GM12878 (cell line): Measurements from ENCODE around the gene ACOX1. TPM values are rescaled to one million over a fixed set of nuclear protein-coding genes. Genes with fewer than 3 reads are reported as not detected.

ENCODE experiments used
- ATAC-seq: fragments of 200-7000 bp; cut with Tn5 transposase; 3 replicates; pipeline ENCODE4 v1.9.1; 2020; ENCODE audit warnings: mild to moderate bottlenecking, moderate library complexity
- BruUV-seq: library from RNA; stranded (reverse); fragments of 400-500 nt; replicated peaks from 2 replicates; lab custom pipeline; 2021; lab: Mats Ljungman, UMichigan
- CTCF ChIA-PET: fragments of 300-600 bp; sonication (Branson Sonifier 250); formaldehyde crosslinking; extraction: SDS; loops from one replicate; lab custom pipeline; 2021; ENCODE audit warnings: inconsistent platforms; lab: Yijun Ruan, JAX
- POLR2A ChIA-PET: fragments of 350-600 bp; formaldehyde crosslinking; extraction: SDS; loops from one replicate; lab custom pipeline; 2021; ENCODE audit warnings: inconsistent platforms; lab: Charles Lee
- RAD21 ChIA-PET: fragments of 300-600 bp; sonication (Branson Sonifier 250); formaldehyde crosslinking; loops from one replicate; lab custom pipeline; 2023; ENCODE audit warnings: antibody characterized with exemption; ENCODE audit not compliant: unreplicated experiment; lab: Charles Lee
- SMC1A ChIA-PET: fragments of 300-600 bp; sonication (Branson Sonifier 250); formaldehyde crosslinking; loops from one replicate; lab custom pipeline; 2023; ENCODE audit not compliant: unreplicated experiment, uncharacterized antibody; lab: Charles Lee
- DNase-seq: peaks from one replicate; pipeline ENCODE4 v3.0.0-alpha.2; 2011; ENCODE audit warnings: low read depth, low spot score
- FAIRE-seq: peaks from 3 replicates; lab custom pipeline; 2011; peaks lifted over from hg19 to GRCh38; lab: Jason Lieb, UNC
- H2AFZ ChIP-seq: 2 replicates; pipeline ENCODE4 v1.6.0; 2011; ENCODE audit warnings: low read depth, low read length, control low read depth; ENCODE audit not compliant: control insufficient read depth
- H3K27ac ChIP-seq: 2 replicates; pipeline ENCODE4 v1.5.1; 2011; ENCODE audit warnings: control low read depth; ENCODE audit not compliant: control insufficient read depth, insufficient read depth
- H3K27me3 ChIP-seq, 2 experiments: replicated peaks in 1 of 2; 2 replicates each; pipeline versions ENCODE4 v1.6.0 to v1.6.1; 2011; ENCODE audit warnings: low read length in 1 of 2; ENCODE audit not compliant: control insufficient read depth in 2 of 2, insufficient read depth in 2 of 2
- H3K36me3 ChIP-seq, 2 experiments: 2 replicates each; pipeline ENCODE4 v1.5.1; 2011; ENCODE audit warnings: low read length in 1 of 2; ENCODE audit not compliant: control insufficient read depth in 2 of 2, insufficient read depth in 2 of 2
- H3K4me1 ChIP-seq: 2 replicates; pipeline ENCODE4 v1.6.1; 2011; ENCODE audit warnings: mild to moderate bottlenecking, low read length, moderate library complexity, mixed read lengths; ENCODE audit not compliant: control insufficient read depth, insufficient read depth
- H3K4me2 ChIP-seq: 2 replicates; pipeline ENCODE4 v1.6.0; 2011; ENCODE audit warnings: control low read depth; ENCODE audit not compliant: control insufficient read depth, insufficient read depth
- H3K4me3 ChIP-seq: fragments of 200-600 bp; sonication (generic); 2 replicates; pipeline ENCODE4 v1.5.1; 2016
- H3K79me2 ChIP-seq: 2 replicates; pipeline ENCODE4 v1.6.0; 2011; ENCODE audit warnings: low read length; ENCODE audit not compliant: control insufficient read depth, insufficient read depth
- H3K9ac ChIP-seq: 2 replicates; pipeline ENCODE4 v1.8.0; 2011; ENCODE audit warnings: low read length, control low read depth, mixed read lengths; ENCODE audit not compliant: control insufficient read depth, insufficient read depth
- H3K9me3 ChIP-seq: replicated peaks from 3 replicates; pipeline ENCODE4 v1.5.1; 2011; ENCODE audit warnings: mild to moderate bottlenecking, low read length; ENCODE audit not compliant: control insufficient read depth, insufficient read depth
- H4K20me1 ChIP-seq: 2 replicates; pipeline ENCODE4 v1.6.0; 2011; ENCODE audit not compliant: control insufficient read depth, insufficient read depth
- EGR1 ChIP-seq, 2 experiments: IDR thresholded peaks; 1 replicate in 1 of 2; 2 replicates in 1 of 2; pipeline ENCODE4 v1.6.1; 2011 to 2012; ENCODE audit warnings: low read depth in 2 of 2, low read length in 2 of 2, borderline replicate concordance in 1 of 2, mild to moderate bottlenecking in 1 of 2, moderate library complexity in 1 of 2
- FOS ChIP-seq: IDR thresholded peaks from 3 replicates; pipeline ENCODE4 v1.6.1; 2011; ENCODE audit warnings: borderline replicate concordance; ENCODE audit not compliant: insufficient read length; ENCODE audit errors: extremely low read depth
- GATAD2B ChIP-seq: fragments of 450-650 bp; conservative IDR thresholded peaks from 2 replicates; pipeline ENCODE4 v1.6.1; 2017; ENCODE audit warnings: low read depth, mild to moderate bottlenecking, moderate library complexity
- MTA2 ChIP-seq: fragments of 450-650 bp; IDR thresholded peaks from 2 replicates; pipeline ENCODE4 v1.6.1; 2016; ENCODE audit warnings: low read depth, mild to moderate bottlenecking, moderate library complexity
- MXI1 ChIP-seq: fragments of 150-350 bp; IDR thresholded peaks from 2 replicates; pipeline ENCODE4 v1.6.1; 2011; ENCODE audit warnings: low read depth, mild to moderate bottlenecking, inconsistent platforms, low read length, improper control_type of control experiment
- SUZ12 ChIP-seq: fragments of 200-600 bp; sonication (generic); IDR thresholded peaks from one replicate; pipeline ENCODE4 v1.6.1; 2018; ENCODE audit warnings: antibody characterized with exemption, mild to moderate bottlenecking; ENCODE audit not compliant: unreplicated experiment
- ZSCAN29 ChIP-seq: fragments of 450-650 bp; IDR thresholded peaks from 2 replicates; pipeline ENCODE4 v1.6.1; 2017; ENCODE audit warnings: mild to moderate bottlenecking, moderate library complexity
- WGBS: methylation state at CpG from one replicate; pipeline ENCODE4 v1.1.6; 2016; ENCODE audit warnings: low lambda C conversion rate; ENCODE audit not compliant: insufficient replicate concordance, insufficient coverage; ENCODE audit errors: missing lambda C conversion rate; 5-methylcytosine and 5-hydroxymethylcytosine counted together
- in situ Hi-C: fragments of 300-500 bp; cut with MboI; formaldehyde crosslinking; loops from 9 replicates; pipeline ENCODE4 v1.14.3; 2018; ENCODE audit warnings: mixed read lengths
- intact Hi-C: fragments of 100-400 bp; cut with micrococcal nuclease; formaldehyde crosslinking; loops from one replicate; pipeline ENCODE4 v1.14.2; 2022; ENCODE audit not compliant: unreplicated experiment
- polyA plus RNA-seq, 11 experiments: library from polyadenylated mRNA; depleted of rRNA in 4 of 11; unstranded in 6 of 11; stranded (reverse) in 5 of 11; fragments of >200 nt; fragmentation: Nextera tagmentation in 4 of 11; fragmentation: Illumina TruSeq in 1 of 11; extraction: Ambion mirVana in 4 of 11; extraction: Trizol in 1 of 11; gene quantifications; 1 replicate in 1 of 11; 2 replicates in 10 of 11; pipeline versions ENCODE4 v1.2.1 to v1.2.3, GENCODE V29; 2011 to 2016; ENCODE audit warnings: inconsistent platforms in 2 of 11, missing spikeins in 2 of 11, low read depth in 1 of 11
- total RNA-seq, 4 experiments: library from RNA; depleted of rRNA in 3 of 4; stranded (reverse); fragments of >200 nt in 3 of 4; fragmentation: Illumina TruSeq in 1 of 4; extraction: Trizol in 1 of 4; gene quantifications; 2 replicates each; pipeline versions ENCODE4 v1.2.1 to v1.2.3, GENCODE V29; 2013 to 2021
- TF ChIP-seq, protein P1 (sequence below): fragments of 450-650 bp; formaldehyde crosslinking; IDR thresholded peaks from 2 replicates; pipeline ENCODE4 v1.4.0; 2020; ENCODE audit warnings: mild to moderate bottlenecking, moderate library complexity
- TF ChIP-seq, protein P2 (sequence below), 3 experiments: IDR thresholded peaks in 2 of 3; conservative IDR thresholded peaks in 1 of 3; 2 replicates each; pipeline ENCODE4 v1.5.1; 2011; ENCODE audit warnings: low read depth in 3 of 3, low read length in 3 of 3, mild to moderate bottlenecking in 3 of 3, control low read depth in 2 of 3, moderate library complexity in 2 of 3, inconsistent platforms in 1 of 3, mixed read lengths in 1 of 3; ENCODE audit not compliant: control insufficient read depth in 2 of 3, insufficient read depth in 1 of 3; ENCODE audit errors: extremely low read depth in 1 of 3
- TF ChIP-seq, protein P3 (sequence below): IDR thresholded peaks from 2 replicates; pipeline ENCODE4 v1.6.1; 2011; ENCODE audit warnings: low read depth, mild to moderate bottlenecking, low read length, moderate library complexity, borderline replicate concordance; ENCODE audit errors: extremely low read depth

ACOX1 gene
- total and polyA plus RNA-seq, 10 of the 15 experiments (the other 5 are each of a cell fraction or from before 2014, with no cell fraction given): 6.5 to 26.2 (median 21.6) TPM

DNA sequence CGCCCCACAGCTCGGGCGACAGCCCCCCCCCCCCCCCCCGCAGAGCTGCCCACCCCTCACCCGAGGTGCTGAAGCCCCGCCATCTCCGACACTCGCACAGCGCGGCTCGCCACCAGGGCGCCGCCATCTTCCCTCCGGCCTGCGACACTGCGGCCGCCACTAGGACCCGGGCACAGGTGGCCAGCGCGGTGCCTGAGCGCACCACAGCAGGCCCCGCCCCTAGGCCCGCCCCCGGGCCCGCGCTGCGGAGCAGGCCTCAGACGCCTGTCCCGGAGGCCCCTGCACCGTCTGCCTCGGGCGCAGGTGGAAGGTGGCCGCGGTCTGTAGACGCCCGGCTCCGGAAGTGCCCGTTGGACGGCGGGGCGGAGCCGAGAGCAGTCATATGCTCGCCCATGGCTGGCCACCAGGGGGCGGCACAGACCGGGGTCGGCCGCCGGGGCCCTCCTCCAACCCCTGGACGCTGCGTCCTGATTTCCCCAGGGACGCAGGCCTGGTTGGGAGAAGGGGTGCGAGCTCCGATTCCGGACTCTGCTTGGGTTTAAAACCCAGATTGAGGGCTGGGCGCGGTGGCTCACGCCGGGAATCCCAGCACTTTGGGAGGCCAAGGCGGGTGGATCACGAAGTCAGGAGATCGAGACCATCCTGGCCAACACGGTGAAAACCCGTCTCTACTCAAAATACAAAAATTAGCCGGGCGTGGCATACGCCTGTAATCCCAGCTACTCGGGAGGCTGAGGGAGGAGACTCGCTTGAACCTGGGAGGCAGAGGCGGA is 74.0 kb downstream of the ACOX1 start, which contains the start of gene MRPL38 (continued):
- TF ChIP-seq, protein P1, sequence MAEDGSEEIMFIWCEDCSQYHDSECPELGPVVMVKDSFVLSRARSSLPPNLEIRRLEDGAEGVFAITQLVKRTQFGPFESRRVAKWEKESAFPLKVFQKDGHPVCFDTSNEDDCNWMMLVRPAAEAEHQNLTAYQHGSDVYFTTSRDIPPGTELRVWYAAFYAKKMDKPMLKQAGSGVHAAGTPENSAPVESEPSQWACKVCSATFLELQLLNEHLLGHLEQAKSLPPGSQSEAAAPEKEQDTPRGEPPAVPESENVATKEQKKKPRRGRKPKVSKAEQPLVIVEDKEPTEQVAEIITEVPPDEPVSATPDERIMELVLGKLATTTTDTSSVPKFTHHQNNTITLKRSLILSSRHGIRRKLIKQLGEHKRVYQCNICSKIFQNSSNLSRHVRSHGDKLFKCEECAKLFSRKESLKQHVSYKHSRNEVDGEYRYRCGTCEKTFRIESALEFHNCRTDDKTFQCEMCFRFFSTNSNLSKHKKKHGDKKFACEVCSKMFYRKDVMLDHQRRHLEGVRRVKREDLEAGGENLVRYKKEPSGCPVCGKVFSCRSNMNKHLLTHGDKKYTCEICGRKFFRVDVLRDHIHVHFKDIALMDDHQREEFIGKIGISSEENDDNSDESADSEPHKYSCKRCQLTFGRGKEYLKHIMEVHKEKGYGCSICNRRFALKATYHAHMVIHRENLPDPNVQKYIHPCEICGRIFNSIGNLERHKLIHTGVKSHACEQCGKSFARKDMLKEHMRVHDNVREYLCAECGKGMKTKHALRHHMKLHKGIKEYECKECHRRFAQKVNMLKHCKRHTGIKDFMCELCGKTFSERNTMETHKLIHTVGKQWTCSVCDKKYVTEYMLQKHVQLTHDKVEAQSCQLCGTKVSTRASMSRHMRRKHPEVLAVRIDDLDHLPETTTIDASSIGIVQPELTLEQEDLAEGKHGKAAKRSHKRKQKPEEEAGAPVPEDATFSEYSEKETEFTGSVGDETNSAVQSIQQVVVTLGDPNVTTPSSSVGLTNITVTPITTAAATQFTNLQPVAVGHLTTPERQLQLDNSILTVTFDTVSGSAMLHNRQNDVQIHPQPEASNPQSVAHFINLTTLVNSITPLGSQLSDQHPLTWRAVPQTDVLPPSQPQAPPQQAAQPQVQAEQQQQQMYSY (CRISPR knock-in tag): no peak
- peak; percentile 90 for TF ChIP-seq MXI1
- TF ChIP-seq EGR1 (IDR thresholded peaks at IDR 0.05; ENCODE audit: borderline replicate concordance in 1 of 2, low read depth in 2 of 2, low read length in 2 of 2): peak in 1 of 2 experiments; percentile 71; a peak in 2 of 3 replicates
- 0 out of 2 replicates have a peak, but pooled peaks have one; percentile 46 for TF ChIP-seq ZSCAN29

DNA sequence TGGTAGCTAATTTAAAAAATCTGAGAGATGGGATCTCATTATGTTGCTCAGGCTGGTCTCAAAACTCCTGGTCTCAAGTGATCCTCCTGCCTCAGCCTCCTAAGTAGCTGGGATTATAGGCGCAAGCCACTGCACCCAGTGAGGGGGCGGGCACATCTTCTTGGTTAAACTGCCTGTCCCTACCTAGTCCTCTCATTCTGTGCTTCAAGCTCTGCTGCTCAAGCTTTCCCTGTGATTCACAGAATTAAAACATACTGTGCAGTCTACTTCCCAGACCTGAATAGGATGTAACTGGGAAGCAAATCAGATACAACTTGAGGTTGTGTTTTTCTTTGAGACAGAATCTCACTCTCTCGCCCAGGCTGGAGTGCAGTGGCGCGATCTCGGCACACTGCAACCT is 76.6 kb downstream of the ACOX1 start:
- in situ Hi-C loops (no loop called here), intact Hi-C loops (no loop called here)
- Histone ChIP-seq H3K27me3 (no peaks in the 10 kb centered on the region), H4K20me1 (no peaks in the 10 kb centered on the region), H3K9ac (no peak overlapping the region), H2AFZ (no peak overlapping the region), H3K4me3 (no peak overlapping the region), H3K4me1 (no peaks in the 10 kb centered on the region; the same call in 1 of the 2 replicates), H3K9me3 (no peaks in the 10 kb centered on the region), H3K4me2 (no peak overlapping the region), H3K27ac (no peak overlapping the region), H3K36me3 (peaks cover 10 to 17% of the 10 kb centered on the region in 2 experiments; a peak in 3 of 4 replicates), H3K79me2 (peaks cover 11% of the 10 kb centered on the region)
- ATAC-seq (no peak), FAIRE-seq (no peak), DNase-seq (no peak)
- 100% methylated on average over 6 of the region's 6 CpGs for WGBS
- CTCF ChIA-PET: interaction anchor here (1.0 to 1.9 kb wide), 3 partner anchors 23 to 100 kb away, joined by 3 to 6 read pairs (median 5); no protein-coding TSS in a partner anchor
- POLR2A ChIA-PET: interaction anchor here (1.5 kb wide), 1 partner anchor 44 kb away, joined by 4 read pairs; no protein-coding TSS in a partner anchor
- RAD21 ChIA-PET: no interaction called here
- BruUV-seq: no TSS peak
- SMC1A ChIA-PET: interaction anchor here (1.4 kb wide), 1 partner anchor 47 kb away, joined by 4 read pairs; the partner anchor contains the start of gene WBP2
- no peak for TF ChIP-seq MTA2
- no peak for TF ChIP-seq FOS
- no peak for TF ChIP-seq SUZ12
- TF ChIP-seq GATAD2B: no peak
- TF ChIP-seq, protein P2, sequence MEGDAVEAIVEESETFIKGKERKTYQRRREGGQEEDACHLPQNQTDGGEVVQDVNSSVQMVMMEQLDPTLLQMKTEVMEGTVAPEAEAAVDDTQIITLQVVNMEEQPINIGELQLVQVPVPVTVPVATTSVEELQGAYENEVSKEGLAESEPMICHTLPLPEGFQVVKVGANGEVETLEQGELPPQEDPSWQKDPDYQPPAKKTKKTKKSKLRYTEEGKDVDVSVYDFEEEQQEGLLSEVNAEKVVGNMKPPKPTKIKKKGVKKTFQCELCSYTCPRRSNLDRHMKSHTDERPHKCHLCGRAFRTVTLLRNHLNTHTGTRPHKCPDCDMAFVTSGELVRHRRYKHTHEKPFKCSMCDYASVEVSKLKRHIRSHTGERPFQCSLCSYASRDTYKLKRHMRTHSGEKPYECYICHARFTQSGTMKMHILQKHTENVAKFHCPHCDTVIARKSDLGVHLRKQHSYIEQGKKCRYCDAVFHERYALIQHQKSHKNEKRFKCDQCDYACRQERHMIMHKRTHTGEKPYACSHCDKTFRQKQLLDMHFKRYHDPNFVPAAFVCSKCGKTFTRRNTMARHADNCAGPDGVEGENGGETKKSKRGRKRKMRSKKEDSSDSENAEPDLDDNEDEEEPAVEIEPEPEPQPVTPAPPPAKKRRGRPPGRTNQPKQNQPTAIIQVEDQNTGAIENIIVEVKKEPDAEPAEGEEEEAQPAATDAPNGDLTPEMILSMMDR (IDR thresholded peaks at IDR 0.05 in 2 of 3, conservative IDR thresholded peaks at IDR 0.05 in 1 of 3; ENCODE audit: control insufficient read depth in 2 of 3, extremely low read depth in 1 of 3, insufficient read depth in 1 of 3, low read depth in 3 of 3, low read length in 3 of 3): no peak
- TF ChIP-seq, protein P3, sequence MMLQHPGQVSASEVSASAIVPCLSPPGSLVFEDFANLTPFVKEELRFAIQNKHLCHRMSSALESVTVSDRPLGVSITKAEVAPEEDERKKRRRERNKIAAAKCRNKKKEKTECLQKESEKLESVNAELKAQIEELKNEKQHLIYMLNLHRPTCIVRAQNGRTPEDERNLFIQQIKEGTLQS: no peak
